Measurements from ENCODE around the gene RTN4.
"Not testable (repeated sequence)": the region's sequence is repeated elsewhere in the genome, so short reads cannot be mapped to it uniquely, and the experiment has no call there.

- TF ChIP-seq CTCF, POLR2A, EP300 (IDR thresholded peaks at IDR 0.05): not testable (repeated sequence)
Measured at GRCh38 chr2:55053225-55053624, 3.0 kb upstream of the RTN4 start.

All from gastroesophageal sphincter (tissue), 3 donors.